H1 (cell line): Measurements from ENCODE around the gene RBM46.

Experiments used
- CREB1 ChIP-seq: IDR thresholded peaks from 2 replicates; pipeline ENCODE4 v1.6.1; 2012; ENCODE audit warnings: inconsistent platforms
- EP300 ChIP-seq, 2 experiments: IDR thresholded peaks; 1 replicate in 1 of 2; 2 replicates in 1 of 2; pipeline ENCODE4 v1.6.1; 2011 to 2012; ENCODE audit warnings: low read depth in 2 of 2, low read length in 2 of 2, mild to moderate bottlenecking in 2 of 2, borderline replicate concordance in 1 of 2, inconsistent platforms in 1 of 2, moderate library complexity in 1 of 2
- EZH2 ChIP-seq: fragments of 200-600 bp; sonication (generic); IDR thresholded peaks from 2 replicates; pipeline ENCODE4 v1.7.1; 2012; ENCODE audit warnings: low read depth, mild to moderate bottlenecking, moderate library complexity, low read length, inconsistent platforms; ENCODE audit not compliant: severe bottlenecking
- POLR2A ChIP-seq, 2 experiments: IDR thresholded peaks; 1 replicate in 1 of 2; 2 replicates in 1 of 2; pipeline ENCODE4 v1.6.1; 2011; ENCODE audit warnings: low read depth in 2 of 2, low read length in 2 of 2, mild to moderate bottlenecking in 2 of 2; ENCODE audit errors: control extremely low read depth in 1 of 2
- YY1 ChIP-seq: IDR thresholded peaks from 2 replicates; pipeline ENCODE4 v1.6.1; 2011; ENCODE audit warnings: low read depth, mild to moderate bottlenecking, low read length
- TF ChIP-seq, protein P1 (sequence below), 3 experiments: IDR thresholded peaks; 1 replicate in 2 of 3; 2 replicates in 1 of 3; pipeline versions ENCODE4 v1.5.1 to v1.6.1; 2011; ENCODE audit warnings: low read length in 3 of 3, mild to moderate bottlenecking in 3 of 3, inconsistent platforms in 2 of 3, low read depth in 1 of 3, moderate library complexity in 1 of 3; ENCODE audit not compliant: insufficient read depth in 1 of 3; ENCODE audit errors: control extremely low read depth in 1 of 3

DNA sequence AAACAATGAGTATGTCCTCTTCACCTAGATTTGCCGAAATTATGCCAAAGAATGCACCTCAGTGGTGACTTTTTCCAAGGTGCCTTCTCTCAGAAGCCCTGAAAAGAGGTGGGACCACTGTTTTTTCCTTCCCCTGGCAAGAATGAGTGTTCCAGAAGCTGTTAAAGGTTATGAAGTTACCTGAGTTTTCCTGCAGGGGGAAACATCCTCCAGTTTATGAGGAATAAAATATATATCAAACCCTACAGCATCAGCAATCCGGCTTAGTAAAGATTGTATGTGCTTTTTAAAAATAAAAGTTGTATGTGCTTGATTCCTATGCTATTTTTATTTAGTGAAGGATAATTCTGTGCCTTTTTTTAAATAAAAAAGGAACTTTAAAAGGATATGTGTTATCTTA, 73.3 kb downstream of the RBM46 start:
- no peak for TF ChIP-seq CREB1
- no peak for TF ChIP-seq EZH2
- TF ChIP-seq POLR2A (IDR thresholded peaks at IDR 0.05; ENCODE audit: control extremely low read depth in 1 of 2, low read depth in 2 of 2, low read length in 2 of 2), result no peak
- TF ChIP-seq YY1, result no peak
- no peak for TF ChIP-seq EP300 (IDR thresholded peaks at IDR 0.05; ENCODE audit: borderline replicate concordance in 1 of 2, low read depth in 2 of 2, low read length in 2 of 2)
- TF ChIP-seq, protein P1, sequence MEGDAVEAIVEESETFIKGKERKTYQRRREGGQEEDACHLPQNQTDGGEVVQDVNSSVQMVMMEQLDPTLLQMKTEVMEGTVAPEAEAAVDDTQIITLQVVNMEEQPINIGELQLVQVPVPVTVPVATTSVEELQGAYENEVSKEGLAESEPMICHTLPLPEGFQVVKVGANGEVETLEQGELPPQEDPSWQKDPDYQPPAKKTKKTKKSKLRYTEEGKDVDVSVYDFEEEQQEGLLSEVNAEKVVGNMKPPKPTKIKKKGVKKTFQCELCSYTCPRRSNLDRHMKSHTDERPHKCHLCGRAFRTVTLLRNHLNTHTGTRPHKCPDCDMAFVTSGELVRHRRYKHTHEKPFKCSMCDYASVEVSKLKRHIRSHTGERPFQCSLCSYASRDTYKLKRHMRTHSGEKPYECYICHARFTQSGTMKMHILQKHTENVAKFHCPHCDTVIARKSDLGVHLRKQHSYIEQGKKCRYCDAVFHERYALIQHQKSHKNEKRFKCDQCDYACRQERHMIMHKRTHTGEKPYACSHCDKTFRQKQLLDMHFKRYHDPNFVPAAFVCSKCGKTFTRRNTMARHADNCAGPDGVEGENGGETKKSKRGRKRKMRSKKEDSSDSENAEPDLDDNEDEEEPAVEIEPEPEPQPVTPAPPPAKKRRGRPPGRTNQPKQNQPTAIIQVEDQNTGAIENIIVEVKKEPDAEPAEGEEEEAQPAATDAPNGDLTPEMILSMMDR (IDR thresholded peaks at IDR 0.05; ENCODE audit: control extremely low read depth in 1 of 3, insufficient read depth in 1 of 3, low read depth in 1 of 3, low read length in 3 of 3), result peak in 2 of 3 experiments; percentile 37 to 55; a peak in 2 of 4 replicates
